HG02840 (cell line): ENCODE data around the gene FGFR3.

Experiments used
- ATAC-seq: cut with Tn5 transposase; IDR thresholded peaks from one replicate; pipeline ENCODE4 v1.9.1; 2021; ENCODE audit warnings: mild to moderate bottlenecking, moderate library complexity, moderate number of reproducible peaks; ENCODE audit not compliant: unreplicated experiment, low FRiP score

FGFR3 gene

DNA sequence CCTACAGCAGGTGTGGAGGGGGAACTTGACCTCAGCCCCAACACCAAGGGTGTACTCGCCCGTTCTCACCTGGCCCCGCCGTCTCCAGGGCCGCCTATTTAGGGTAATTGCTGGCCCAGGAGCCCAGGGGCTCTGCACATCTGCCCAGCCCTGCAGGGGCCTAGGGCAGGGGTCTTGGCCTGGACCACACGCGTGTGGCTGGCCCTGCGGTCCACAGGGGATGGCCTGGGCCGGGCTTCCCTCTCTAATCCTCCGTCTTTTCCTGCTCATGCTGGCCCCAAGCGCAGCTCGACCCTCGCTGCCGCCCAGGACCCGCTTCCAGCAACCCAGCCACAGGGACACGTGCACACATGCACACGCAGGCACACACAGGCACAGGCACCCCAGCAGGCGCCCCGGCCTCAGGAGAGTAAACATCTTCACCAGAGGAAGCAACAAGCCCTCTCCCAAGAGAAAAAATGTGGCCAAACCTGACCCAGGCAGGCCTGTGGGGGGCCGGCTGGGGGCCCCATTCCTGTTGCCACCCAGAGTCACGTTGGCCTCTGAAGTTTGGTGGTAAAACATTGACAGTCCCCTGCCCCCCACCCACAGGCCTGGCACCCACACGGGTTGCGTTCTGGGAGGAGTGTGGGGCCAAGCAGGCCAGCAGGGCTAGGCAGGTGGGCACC lies 24.6 kb upstream of the FGFR3 start:
- ATAC-seq: no peak

DNA sequence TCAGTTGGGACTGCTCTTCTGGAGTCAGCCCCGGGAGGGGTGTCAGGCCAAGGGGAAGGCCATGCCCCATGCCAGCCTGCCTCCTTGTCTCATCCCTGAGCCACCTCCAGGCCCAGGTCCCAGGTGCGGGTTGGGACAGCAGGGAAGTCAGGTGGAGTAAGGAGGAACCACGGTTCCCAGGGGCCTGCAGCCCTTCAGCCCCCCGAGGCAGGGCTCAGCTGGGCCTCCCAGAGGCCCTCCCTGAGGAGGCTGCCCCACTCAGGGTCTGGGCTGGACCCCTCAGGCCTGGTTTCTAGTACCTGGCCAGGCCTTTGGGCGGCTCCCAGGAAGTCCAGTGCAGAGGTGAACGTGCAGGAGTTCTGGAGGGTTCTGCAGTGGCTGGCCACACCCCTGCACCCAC lies 23.4 kb upstream of the FGFR3 start:
- no peak for ATAC-seq

GRCh38 chr4:1770245-1770644 lies 22.8 kb upstream of the FGFR3 start:
- ATAC-seq: no peak

- no peak for ATAC-seq
Observed at GRCh38 chr4:1770791-1771231, 22.3 kb upstream of the FGFR3 start.

DNA sequence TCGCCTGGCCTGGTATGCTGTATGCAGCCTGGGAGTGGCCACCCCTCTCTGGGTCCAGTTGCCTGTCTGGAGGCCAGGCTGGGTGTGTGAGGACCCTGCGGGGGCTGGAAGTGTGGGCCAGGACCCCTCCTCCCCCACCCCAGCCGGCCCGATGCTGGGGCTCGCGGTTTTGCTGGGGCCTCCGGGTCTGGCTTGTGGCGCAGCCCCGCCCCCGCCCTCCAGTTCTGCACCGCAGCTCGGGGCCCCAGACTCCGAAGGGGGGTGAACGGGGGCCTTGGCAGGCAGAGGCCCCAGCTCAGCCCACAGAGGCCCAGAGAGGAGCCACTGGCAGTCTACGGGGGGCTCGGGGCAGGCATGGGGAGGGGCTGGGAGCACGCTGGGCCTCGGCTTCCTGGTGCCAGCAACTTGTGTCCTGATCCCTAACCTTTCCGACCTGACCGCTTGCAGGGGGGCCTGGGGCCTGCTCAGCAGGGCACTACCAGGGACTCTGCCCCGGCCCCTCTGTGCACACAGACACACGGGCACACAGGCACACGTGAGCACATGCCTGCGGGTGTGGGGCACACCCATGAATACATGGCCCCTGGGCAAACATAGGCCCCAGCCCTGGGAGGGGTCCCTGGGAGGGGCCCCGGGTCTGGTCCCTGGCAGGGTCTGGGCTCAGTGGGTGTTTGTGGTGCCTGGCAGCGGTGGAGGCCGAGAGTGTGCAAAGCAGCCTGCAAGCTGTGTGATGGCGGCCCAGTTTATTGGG lies 21.4 kb upstream of the FGFR3 start:
- no peak for ATAC-seq

GRCh38 chr4:1772853-1773538 lies 20.1 kb upstream of the FGFR3 start:
- no peak for ATAC-seq

GRCh38 chr4:1773754-1774153 lies 19.3 kb upstream of the FGFR3 start:
- no peak for ATAC-seq

- no peak for ATAC-seq
Observed at GRCh38 chr4:1775731-1776500, 17.2 kb upstream of the FGFR3 start.

DNA sequence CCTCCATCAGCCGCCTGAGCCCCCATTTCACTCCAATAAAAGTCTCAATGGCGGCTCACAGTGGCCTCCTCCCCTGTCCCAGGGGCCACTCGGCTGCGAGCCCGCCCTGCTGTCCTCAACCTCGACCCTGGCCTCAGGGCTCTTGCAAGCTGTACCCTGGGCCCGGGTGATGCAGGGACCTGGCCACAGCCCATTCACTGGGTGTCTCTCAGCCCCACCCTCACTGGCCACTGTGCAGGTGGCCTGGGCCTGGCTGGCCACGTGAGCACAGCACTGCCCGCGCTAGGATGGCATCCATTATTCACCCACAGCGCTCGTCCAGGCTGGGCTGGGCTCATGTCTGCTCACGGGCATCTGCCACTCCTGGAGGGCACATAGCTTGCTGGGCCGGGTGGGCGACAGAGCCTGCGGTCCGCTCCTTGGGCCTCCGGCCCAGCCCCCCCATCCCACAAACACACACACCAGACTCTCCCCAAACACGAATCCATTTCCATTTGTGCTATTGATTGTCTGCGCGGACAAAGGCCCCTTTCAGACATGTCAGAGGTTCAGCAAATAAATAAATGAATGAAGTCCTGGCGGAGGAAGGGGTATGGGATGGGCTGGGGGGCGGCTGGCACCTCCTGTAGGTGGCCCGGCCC lies 16.5 kb upstream of the FGFR3 start:
- no peak for ATAC-seq

GRCh38 chr4:1777822-1778641 lies 15.1 kb upstream of the FGFR3 start:
- ATAC-seq: no peak

DNA sequence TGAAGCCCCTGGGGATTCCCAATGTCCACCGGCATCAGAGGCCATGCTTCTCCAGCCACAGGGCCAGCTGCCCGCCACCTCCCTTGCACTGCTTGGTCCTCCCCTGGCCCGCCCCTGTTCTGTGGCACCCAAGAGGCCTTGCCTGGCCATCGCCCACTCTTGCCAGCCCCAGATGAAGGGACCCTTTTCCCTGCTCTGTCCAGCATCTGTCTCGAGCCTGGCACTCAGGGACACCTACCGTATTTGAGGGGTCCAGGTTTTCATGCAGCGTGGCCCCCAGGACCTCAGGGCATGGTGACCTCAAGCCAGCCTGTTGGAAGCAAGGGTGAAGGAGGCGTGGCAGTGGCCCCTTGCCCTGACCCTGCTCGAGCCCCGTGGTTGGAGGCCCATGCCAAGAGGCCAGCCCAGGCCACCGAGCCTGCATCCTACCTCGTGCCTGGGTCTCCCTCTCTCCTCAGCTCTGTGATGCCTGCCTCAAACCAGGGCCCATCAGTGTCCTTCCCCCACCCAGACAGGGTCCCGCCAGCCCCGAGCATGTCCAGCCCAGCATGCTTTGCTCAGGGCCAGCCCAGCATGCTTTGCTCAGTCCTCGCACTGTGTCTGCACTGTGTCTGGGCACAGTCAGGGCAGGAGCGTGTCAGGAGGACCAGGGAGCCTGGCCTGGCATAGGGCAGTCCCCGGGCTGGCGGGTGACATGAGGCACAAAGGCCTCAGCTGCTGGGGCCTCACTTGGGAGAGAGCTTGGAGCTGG lies 14.3 kb upstream of the FGFR3 start:
- ATAC-seq: no peak

GRCh38 chr4:1779588-1780382 lies 13.3 kb upstream of the FGFR3 start:
- ATAC-seq: no peak

DNA sequence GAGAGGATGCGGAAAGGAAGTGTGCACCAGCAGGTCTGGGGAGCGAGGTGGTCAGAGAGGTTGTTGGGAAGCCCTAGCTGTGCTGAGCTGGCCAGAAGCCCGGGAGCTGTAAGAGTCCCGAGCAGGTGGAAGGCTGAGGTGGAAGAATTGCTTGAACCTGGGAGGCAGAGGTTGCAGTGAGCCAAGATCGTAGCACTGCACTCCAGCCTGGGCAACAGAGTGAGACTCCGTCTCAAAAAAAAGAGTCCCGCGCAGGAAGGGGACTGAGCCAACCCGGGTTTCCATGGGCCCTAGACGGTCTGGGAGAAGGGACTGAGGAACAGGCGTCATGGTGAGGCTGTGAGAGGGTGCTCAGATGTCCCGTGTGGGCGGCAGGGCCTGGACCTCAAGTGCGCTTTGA lies 12.7 kb upstream of the FGFR3 start:
- no peak for ATAC-seq

DNA sequence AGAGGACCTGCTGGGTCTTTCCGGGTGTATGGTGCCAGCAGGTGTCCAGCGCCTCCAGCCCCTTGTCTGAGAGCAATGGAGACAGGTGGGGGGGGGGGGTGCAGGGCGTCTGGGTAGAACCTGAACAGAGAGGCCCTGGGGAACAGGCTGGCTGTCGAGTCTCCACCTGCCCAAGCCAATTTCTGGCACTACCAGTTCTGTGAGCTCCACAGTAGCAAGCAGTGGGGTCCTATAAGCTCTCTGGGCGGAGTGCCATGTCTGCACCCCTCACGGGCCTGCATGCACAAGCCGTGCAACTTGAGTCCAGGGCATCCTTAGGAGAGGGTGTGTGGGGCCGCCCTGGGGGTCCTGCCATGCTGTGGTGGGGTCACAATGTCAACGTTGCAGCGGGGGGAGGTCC lies 10.1 kb upstream of the FGFR3 start:
- ATAC-seq: no peak

GRCh38 chr4:1783970-1784369 lies 9.1 kb upstream of the FGFR3 start:
- no peak for ATAC-seq

- no peak for ATAC-seq
Observed at GRCh38 chr4:1784395-1784788, 8.7 kb upstream of the FGFR3 start.

DNA sequence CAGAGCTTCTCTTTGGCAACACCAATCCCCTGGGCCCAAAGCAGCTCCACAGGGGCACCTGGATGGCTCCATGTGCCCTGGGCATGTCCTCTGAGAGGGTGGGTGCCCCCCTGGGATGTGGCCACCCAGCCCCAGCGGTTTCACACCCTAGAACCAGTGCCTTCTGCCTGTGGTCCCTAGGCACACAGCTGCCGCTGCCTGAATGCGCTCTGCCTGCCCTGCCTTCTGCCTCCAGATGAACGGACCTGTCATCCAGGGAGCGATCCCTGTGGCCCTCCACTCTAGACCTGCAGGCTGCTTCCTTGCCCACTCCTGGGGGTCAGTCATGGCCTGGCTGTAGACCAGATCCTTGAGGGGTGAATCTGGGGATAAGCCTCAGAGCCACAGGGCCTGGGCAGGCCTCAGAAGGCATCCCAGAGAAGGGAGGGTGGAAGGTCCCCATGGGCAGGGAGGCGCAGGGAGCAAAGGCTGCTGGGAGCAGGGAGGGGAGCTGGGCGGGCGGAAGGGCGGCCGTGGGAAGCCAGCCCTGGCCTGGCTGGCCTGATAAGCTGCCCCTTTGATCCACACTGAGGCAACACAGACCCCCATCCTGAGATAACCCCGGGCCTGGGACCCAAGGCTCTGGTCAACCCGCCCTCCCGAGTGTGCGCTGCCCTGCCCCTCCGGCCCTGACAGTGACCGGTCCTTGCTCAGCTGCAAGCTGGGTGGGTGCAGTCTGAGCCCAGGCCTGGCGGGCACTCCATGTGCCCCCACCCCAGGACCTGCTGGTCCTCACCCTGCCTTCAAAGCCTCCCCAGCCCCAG lies 8.1 kb upstream of the FGFR3 start:
- ATAC-seq: no peak
